MM.1S (cell line): ENCODE data around the gene HCN4.

ENCODE experiments used
- DNase-seq: peaks from one replicate; pipeline ENCODE4 v3.0.0-alpha.2; 2015
- H2AFZ ChIP-seq: fragments of 300-600 bp; sonication (generic); 2 replicates; pipeline ENCODE4 v1.6.0; 2016; ENCODE audit warnings: antibody characterized with exemption, low read length
- H3F3A ChIP-seq: fragments of 300-600 bp; sonication (generic); 2 replicates; pipeline ENCODE4 v1.6.1; 2016; ENCODE audit warnings: mild to moderate bottlenecking, antibody characterized with exemption, low read length, moderate library complexity, mixed read lengths; ENCODE audit not compliant: insufficient read depth
- H3K27ac ChIP-seq: fragments of 300-600 bp; sonication (generic); 2 replicates; pipeline ENCODE4 v1.5.1; 2016; ENCODE audit warnings: mild to moderate bottlenecking, low read length
- H3K27me3 ChIP-seq: fragments of 300-600 bp; sonication (generic); replicated peaks from 2 replicates; pipeline ENCODE4 v1.6.0; 2016; ENCODE audit warnings: low read length; ENCODE audit not compliant: insufficient read depth
- H3K36me3 ChIP-seq: fragments of 300-600 bp; sonication (generic); replicated peaks from 2 replicates; pipeline ENCODE4 v1.6.1; 2016; ENCODE audit warnings: mild to moderate bottlenecking, low read length, mixed read lengths; ENCODE audit not compliant: insufficient read depth
- H3K4me1 ChIP-seq: fragments of 300-600 bp; sonication (generic); 2 replicates; pipeline ENCODE4 v1.6.1; 2016; ENCODE audit warnings: low read length, mixed read lengths
- H3K4me2 ChIP-seq: fragments of 300-600 bp; sonication (generic); 2 replicates; pipeline ENCODE4 v1.6.0; 2016; ENCODE audit warnings: low read depth, low read length
- H3K4me3 ChIP-seq: fragments of 300-600 bp; sonication (generic); 2 replicates; pipeline ENCODE4 v1.5.1; 2016; ENCODE audit warnings: low read length, mixed read lengths
- H3K79me2 ChIP-seq: fragments of 300-600 bp; sonication (generic); 2 replicates; pipeline ENCODE4 v1.6.1; 2016; ENCODE audit warnings: mixed run types, low read length, mixed read lengths
- H3K9ac ChIP-seq: fragments of 300-600 bp; sonication (generic); 2 replicates; pipeline ENCODE4 v1.6.1; 2016; ENCODE audit warnings: low read length, mixed read lengths
- H3K9me2 ChIP-seq: fragments of 300-600 bp; sonication (generic); replicated peaks from 2 replicates; pipeline ENCODE4 v1.6.1; 2016; ENCODE audit warnings: mild to moderate bottlenecking, low read length, mixed read lengths; ENCODE audit not compliant: insufficient read depth
- H3K9me3 ChIP-seq: fragments of 300-600 bp; sonication (generic); replicated peaks from 2 replicates; pipeline ENCODE4 v1.6.1; 2016; ENCODE audit warnings: mild to moderate bottlenecking, low read length, mixed read lengths; ENCODE audit not compliant: insufficient read depth
- H4K20me1 ChIP-seq: fragments of 300-600 bp; sonication (generic); 2 replicates; pipeline ENCODE4 v1.6.1; 2016; ENCODE audit warnings: mild to moderate bottlenecking, low read length, moderate library complexity, mixed read lengths; ENCODE audit not compliant: insufficient read depth
- EZH2 ChIP-seq: fragments of 300-600 bp; sonication (generic); optimal IDR thresholded peaks from 2 replicates; pipeline ENCODE3; 2017; ENCODE audit warnings: low read depth, mild to moderate bottlenecking, antibody characterized with exemption, low read length, mixed read lengths
- EZH2phosphoT487 ChIP-seq: fragments of 300-600 bp; sonication (generic); IDR thresholded peaks from 2 replicates; pipeline ENCODE4 v1.6.1; 2018; ENCODE audit warnings: antibody characterized with exemption, low read length
- TF ChIP-seq, protein P1 (sequence below): fragments of 300-600 bp; sonication (generic); IDR thresholded peaks from 2 replicates; pipeline ENCODE4 v1.5.1; 2016; ENCODE audit warnings: antibody characterized with exemption, low read length, mixed read lengths

The HCN4 gene

DNA sequence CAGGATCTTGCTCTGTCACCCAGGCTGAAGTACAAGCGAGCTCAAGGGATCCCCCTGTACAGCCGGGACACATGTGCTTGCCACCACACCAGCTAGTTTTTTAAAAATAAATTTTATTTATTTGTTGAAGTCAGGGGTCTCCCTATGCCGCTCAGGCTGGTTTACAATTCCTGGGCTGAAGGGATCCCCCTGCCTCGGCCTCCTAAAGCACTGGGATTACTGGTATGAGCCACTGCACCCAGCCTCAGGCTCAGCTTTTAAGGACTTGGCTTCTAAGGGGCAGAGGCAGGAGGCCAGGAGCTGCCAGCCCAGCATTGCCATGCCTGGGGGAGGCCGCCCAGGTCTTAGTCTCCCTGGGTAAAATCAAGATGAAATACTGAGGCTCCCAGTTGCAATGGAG, 37.3 kb downstream of the HCN4 start:
- no peaks in the 10 kb centered on the region for H3K36me3 ChIP-seq
- no peaks in the 10 kb centered on the region for H3K9me3 ChIP-seq
- H3K27me3 ChIP-seq = peaks cover 21% of the 10 kb centered on the region
- H3K27ac ChIP-seq = no peak overlapping the region
- no peaks in the 10 kb centered on the region for H3F3A ChIP-seq
- no peak overlapping the region for H3K4me2 ChIP-seq
- H3K9ac ChIP-seq = no peak overlapping the region
- TF ChIP-seq EZH2 (no peak), EZH2phosphoT487 (no peak)
- TF ChIP-seq, protein P1, sequence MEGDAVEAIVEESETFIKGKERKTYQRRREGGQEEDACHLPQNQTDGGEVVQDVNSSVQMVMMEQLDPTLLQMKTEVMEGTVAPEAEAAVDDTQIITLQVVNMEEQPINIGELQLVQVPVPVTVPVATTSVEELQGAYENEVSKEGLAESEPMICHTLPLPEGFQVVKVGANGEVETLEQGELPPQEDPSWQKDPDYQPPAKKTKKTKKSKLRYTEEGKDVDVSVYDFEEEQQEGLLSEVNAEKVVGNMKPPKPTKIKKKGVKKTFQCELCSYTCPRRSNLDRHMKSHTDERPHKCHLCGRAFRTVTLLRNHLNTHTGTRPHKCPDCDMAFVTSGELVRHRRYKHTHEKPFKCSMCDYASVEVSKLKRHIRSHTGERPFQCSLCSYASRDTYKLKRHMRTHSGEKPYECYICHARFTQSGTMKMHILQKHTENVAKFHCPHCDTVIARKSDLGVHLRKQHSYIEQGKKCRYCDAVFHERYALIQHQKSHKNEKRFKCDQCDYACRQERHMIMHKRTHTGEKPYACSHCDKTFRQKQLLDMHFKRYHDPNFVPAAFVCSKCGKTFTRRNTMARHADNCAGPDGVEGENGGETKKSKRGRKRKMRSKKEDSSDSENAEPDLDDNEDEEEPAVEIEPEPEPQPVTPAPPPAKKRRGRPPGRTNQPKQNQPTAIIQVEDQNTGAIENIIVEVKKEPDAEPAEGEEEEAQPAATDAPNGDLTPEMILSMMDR = no peak
- no peaks in the 10 kb centered on the region for H3K9me2 ChIP-seq
- H3K4me1 ChIP-seq = no peaks in the 10 kb centered on the region
- H4K20me1 ChIP-seq = no peaks in the 10 kb centered on the region
- DNase-seq = no peak
- H3K4me3 ChIP-seq = no peak overlapping the region
- H3K79me2 ChIP-seq = no peaks in the 10 kb centered on the region
- no peak overlapping the region for H2AFZ ChIP-seq

GRCh38 chr15:73330206-73331051, 38.3 kb downstream of the HCN4 start:
- Histone ChIP-seq H2AFZ (no peak overlapping the region), H3K4me3 (no peak overlapping the region), H3K9ac (no peak overlapping the region), H3K27ac (no peak overlapping the region), H3K4me1 (no peaks in the 10 kb centered on the region), H4K20me1 (no peaks in the 10 kb centered on the region), H3K9me2 (no peaks in the 10 kb centered on the region), H3K9me3 (no peaks in the 10 kb centered on the region), H3K79me2 (no peaks in the 10 kb centered on the region), H3F3A (no peaks in the 10 kb centered on the region), H3K27me3 (peaks cover 13% of the 10 kb centered on the region; the same call in 1 of the 2 replicates), H3K4me2 (no peak overlapping the region), H3K36me3 (no peaks in the 10 kb centered on the region)
- DNase-seq = no peak
- TF ChIP-seq EZH2phosphoT487 (no peak), EZH2 (no peak)
- TF ChIP-seq, protein P1 = no peak

GRCh38 chr15:73329501-73330200, 39.1 kb downstream of the HCN4 start:
- Histone ChIP-seq H3K9ac (no peak overlapping the region), H3K4me1 (no peaks in the 10 kb centered on the region), H2AFZ (no peak overlapping the region), H3K27me3 (peaks cover 5% of the 10 kb centered on the region; the same call in 1 of the 2 replicates), H3K9me2 (no peaks in the 10 kb centered on the region), H3K4me3 (no peak overlapping the region), H3F3A (no peaks in the 10 kb centered on the region), H4K20me1 (no peaks in the 10 kb centered on the region), H3K9me3 (no peaks in the 10 kb centered on the region), H3K4me2 (no peak overlapping the region), H3K27ac (no peak overlapping the region), H3K79me2 (no peaks in the 10 kb centered on the region), H3K36me3 (no peaks in the 10 kb centered on the region)
- TF ChIP-seq EZH2phosphoT487 = no peak
- TF ChIP-seq, protein P1 = no peak
- no peak for TF ChIP-seq EZH2
- DNase-seq = no peak
